HL-60 (cell line): Measurements from ENCODE around the gene WFS1.

Experiments used
- DNase-seq, 2 experiments: peaks; one replicate each; pipeline ENCODE4 v3.0.0-alpha.2; 2010 to 2020; ENCODE audit warnings: low read depth in 1 of 2, low spot score in 1 of 2
- H3K27ac ChIP-seq: fragments of 250-450 bp; sonication (Bioruptor Pico); replicated peaks from 2 replicates; pipeline ENCODE4 v1.5.1; 2020; ENCODE audit warnings: mild to moderate bottlenecking, moderate library complexity
- H3K27me3 ChIP-seq: fragments of 250-450 bp; sonication (Bioruptor Pico); 2 replicates; pipeline ENCODE4 v1.5.1; 2021; ENCODE audit warnings: mild to moderate bottlenecking, moderate library complexity; ENCODE audit not compliant: insufficient read depth, poor library complexity, severe bottlenecking
- H3K4me3 ChIP-seq: replicated peaks from 2 replicates; pipeline ENCODE4 v1.5.1; 2011; ENCODE audit warnings: mild to moderate bottlenecking, control low read depth, low read length; ENCODE audit not compliant: insufficient read depth
- CTCF ChIP-seq: IDR thresholded peaks from one replicate; pipeline ENCODE4 v1.5.1; 2011; ENCODE audit warnings: low read length, control low read depth, inconsistent platforms; ENCODE audit not compliant: insufficient read depth
- GABPA ChIP-seq: IDR thresholded peaks from 2 replicates; pipeline ENCODE4 v1.6.1; 2012; ENCODE audit warnings: low read depth
- POLR2AphosphoS5 ChIP-seq: IDR thresholded peaks from 2 replicates; pipeline ENCODE4 v1.6.1; 2012; ENCODE audit warnings: low read depth
- REST ChIP-seq: IDR thresholded peaks from 2 replicates; pipeline ENCODE4 v1.6.1; 2012; ENCODE audit warnings: low read depth; ENCODE audit not compliant: insufficient replicate concordance
- SPI1 ChIP-seq: IDR thresholded peaks from 2 replicates; pipeline ENCODE4 v1.6.1; 2012; ENCODE audit warnings: low read depth, mild to moderate bottlenecking, borderline replicate concordance

Gene WFS1

GRCh38 chr4:6296026-6296425, 26.4 kb downstream of the WFS1 start:
- no peak for TF ChIP-seq POLR2AphosphoS5
- TF ChIP-seq REST, result no peak
- no peak for TF ChIP-seq CTCF
- no peak for TF ChIP-seq GABPA
- no peak for TF ChIP-seq SPI1
- Histone ChIP-seq H3K27ac (no peak overlapping the region), H3K4me3 (no peak overlapping the region), H3K27me3 (no peaks in the 10 kb centered on the region)
- no peak for DNase-seq

- no peak for DNase-seq
- H3K27me3 ChIP-seq, result no peaks in the 10 kb centered on the region
- H3K27ac ChIP-seq, result no peak overlapping the region
- no peak overlapping the region for H3K4me3 ChIP-seq
- no peak for TF ChIP-seq CTCF
- TF ChIP-seq GABPA, result no peak
- no peak for TF ChIP-seq REST
- TF ChIP-seq SPI1, result no peak
- no peak for TF ChIP-seq POLR2AphosphoS5
Measured at GRCh38 chr4:6297266-6297815, 27.7 kb downstream of the WFS1 start.

- no peak overlapping the region for H3K4me3 ChIP-seq
- DNase-seq, result no peak
- no peak overlapping the region for H3K27ac ChIP-seq
- TF ChIP-seq POLR2AphosphoS5 (no peak), GABPA (no peak), SPI1 (no peak), REST (no peak), CTCF (no peak)
- no peaks in the 10 kb centered on the region for H3K27me3 ChIP-seq
Measured at GRCh38 chr4:6298035-6298434, 28.4 kb downstream of the WFS1 start.
